ENCODE results near the gene UMAD1. TPM values are rescaled to one million over a fixed set of nuclear protein-coding genes. Genes with fewer than 3 reads are reported as not detected.

UMAD1 gene
- total and polyA plus RNA-seq, 10 donors, result 7.6 to 21.2 (median 14.2) TPM

GRCh38 chr7:7707806-7708205, 67.3 kb downstream of the UMAD1 start:
- Histone ChIP-seq H3K4me1 (peaks cover 0 to 33% (median 8%) of the 10 kb centered on the region in 6 donors), H3K27me3 (replicated peaks in 1 of 7) (no peaks in the 10 kb centered on the region), H3K27ac (no peak overlapping the region), H3K36me3 (no peaks in the 10 kb centered on the region), H3K4me3 (no peak overlapping the region), H3K9me3 (no peaks in the 10 kb centered on the region)
- no peak for DNase-seq
- intact Hi-C loops (cut with DNase I; ENCODE audit: low total_unique reads), result no loop called here
- 93 to 97% (median 95%) methylated on average over 4 of the region's 4 CpGs for WGBS, 5 donors
- TF ChIP-seq POLR2AphosphoS5 (IDR thresholded peaks at IDR 0.05) (no peak), POLR2A (IDR thresholded peaks at IDR 0.05) (no peak), CTCF (IDR thresholded peaks at IDR 0.05 in 8 of 11, conservative IDR thresholded peaks at IDR 0.05 in 3 of 11) (no peak)

- Histone ChIP-seq H3K4me3 (no peak overlapping the region), H3K36me3 (no peaks in the 10 kb centered on the region), H3K4me1 (peaks cover 0 to 47% (median 15%) of the 10 kb centered on the region in 6 donors), H3K9me3 (no peaks in the 10 kb centered on the region), H3K27ac (no peak overlapping the region), H3K27me3 (replicated peaks in 1 of 7) (no peaks in the 10 kb centered on the region)
- TF ChIP-seq CTCF (IDR thresholded peaks at IDR 0.05 in 8 of 11, conservative IDR thresholded peaks at IDR 0.05 in 3 of 11) (no peak), POLR2A (IDR thresholded peaks at IDR 0.05) (no peak), POLR2AphosphoS5 (IDR thresholded peaks at IDR 0.05) (no peak)
- no peak for DNase-seq
- 69 to 82% (median 79%) methylated on average over 3 of the region's 3 CpGs for WGBS, 5 donors
- intact Hi-C loops (cut with DNase I; ENCODE audit: low total_unique reads), result no loop called here
These were observed 68.7 kb downstream of the UMAD1 start for GRCh38 chr7:7709291-7709690.

GRCh38 chr7:7710469-7710868, 69.9 kb downstream of the UMAD1 start:
- TF ChIP-seq POLR2AphosphoS5 (IDR thresholded peaks at IDR 0.05) (no peak), CTCF (IDR thresholded peaks at IDR 0.05 in 8 of 11, conservative IDR thresholded peaks at IDR 0.05 in 3 of 11) (no peak), POLR2A (IDR thresholded peaks at IDR 0.05) (no peak)
- intact Hi-C loops (cut with DNase I; ENCODE audit: low total_unique reads), result no loop called here
- 85 to 96% (median 91%) methylated on average over 2 of the region's 2 CpGs for WGBS, 5 donors
- Histone ChIP-seq H3K36me3 (no peaks in the 10 kb centered on the region), H3K9me3 (no peaks in the 10 kb centered on the region), H3K27me3 (replicated peaks in 1 of 7) (no peaks in the 10 kb centered on the region), H3K27ac (no peak overlapping the region), H3K4me1 (peaks cover 0 to 38% (median 15%) of the 10 kb centered on the region in 6 donors), H3K4me3 (no peak overlapping the region)
- no peak for DNase-seq

GRCh38 chr7:7713730-7714129, 73.2 kb downstream of the UMAD1 start:
- DNase-seq, result no peak
- H3K27me3 ChIP-seq (replicated peaks in 1 of 7), result no peaks in the 10 kb centered on the region
- H3K36me3 ChIP-seq, result no peaks in the 10 kb centered on the region
- 77 to 84% (median 82%) methylated on average over 4 of the region's 4 CpGs for WGBS, 5 donors
- H3K27ac ChIP-seq, result no peak overlapping the region
- peaks cover 0 to 4% (median 0%) of the 10 kb centered on the region in 8 donors for H3K9me3 ChIP-seq
- no peak overlapping the region for H3K4me3 ChIP-seq
- intact Hi-C loops (cut with DNase I; ENCODE audit: low total_unique reads), result no loop called here
- H3K4me1 ChIP-seq, result peaks cover 0 to 20% (median 7%) of the 10 kb centered on the region in 6 donors
- TF ChIP-seq CTCF (IDR thresholded peaks at IDR 0.05 in 8 of 11, conservative IDR thresholded peaks at IDR 0.05 in 3 of 11) (no peak), POLR2AphosphoS5 (IDR thresholded peaks at IDR 0.05) (no peak), POLR2A (IDR thresholded peaks at IDR 0.05) (no peak)
